HPDE6-E6E7 (cell line): ENCODE data around the gene NUP214.
"Not testable (repeated sequence)": the region's sequence is repeated elsewhere in the genome, so short reads cannot be mapped to it uniquely, and the experiment has no call there.

Source experiments
- DNase-seq: peaks from one replicate; pipeline ENCODE4 v3.0.0; 2011; ENCODE audit warnings: missing footprints; ENCODE audit errors: extremely low spot score

NUP214 gene

GRCh38 chr9:131259916-131260597, 134.7 kb downstream of the NUP214 start:
- DNase-seq: no peak

GRCh38 chr9:131260751-131261452, 135.5 kb downstream of the NUP214 start:
- DNase-seq: no peak

- DNase-seq: no peak
Observed at GRCh38 chr9:131262327-131263032, 137.1 kb downstream of the NUP214 start.

- DNase-seq: not testable (repeated sequence)
Observed at GRCh38 chr9:131263033-131263343, 137.6 kb downstream of the NUP214 start.

GRCh38 chr9:131263701-131264100, 138.3 kb downstream of the NUP214 start:
- DNase-seq: no peak

- DNase-seq: no peak
Observed at GRCh38 chr9:131264231-131264630, 138.8 kb downstream of the NUP214 start.

GRCh38 chr9:131266266-131267229, 141.2 kb downstream of the NUP214 start:
- no peak for DNase-seq

GRCh38 chr9:131270171-131271015, 145.0 kb downstream of the NUP214 start:
- no peak for DNase-seq

GRCh38 chr9:131271016-131271273, 145.6 kb downstream of the NUP214 start:
- not testable (repeated sequence) for DNase-seq

GRCh38 chr9:131271506-131271931, 146.1 kb downstream of the NUP214 start:
- DNase-seq: no peak

- DNase-seq: no peak
Observed at GRCh38 chr9:131272212-131272611, 146.8 kb downstream of the NUP214 start.

GRCh38 chr9:131273146-131273855, 147.9 kb downstream of the NUP214 start:
- DNase-seq: no peak

GRCh38 chr9:131273856-131274673, 148.7 kb downstream of the NUP214 start:
- DNase-seq: no peak

- DNase-seq: no peak
Observed at GRCh38 chr9:131274674-131275331, 149.4 kb downstream of the NUP214 start.

GRCh38 chr9:131275332-131276093, 150.1 kb downstream of the NUP214 start:
- DNase-seq: no peak

- no peak for DNase-seq
Observed at GRCh38 chr9:131276094-131276888, 150.9 kb downstream of the NUP214 start, which contains the start of gene FAM78A. Gene FAM78A (minus strand): TSS chr9:131276510. CDS start chr9:131276179, 331 bp downstream.

GRCh38 chr9:131276891-131277286, 151.5 kb downstream of the NUP214 start:
- no peak for DNase-seq
